ENCODE measurements around the gene RSF1.

Gene RSF1

GRCh38 chr11:77749232-77749631, 71.3 kb downstream of the RSF1 start:
- DNase-seq (ENCODE audit: low read depth): no peak
- TF ChIP-seq CTCF (conservative IDR thresholded peaks at IDR 0.05; ENCODE audit: low read length): no peak
- H3K4me3 ChIP-seq (ENCODE audit: low read length): no peak overlapping the region

GRCh38 chr11:77748266-77748665, 72.3 kb downstream of the RSF1 start:
- no peak overlapping the region for H3K4me3 ChIP-seq (ENCODE audit: low read length)
- TF ChIP-seq CTCF (conservative IDR thresholded peaks at IDR 0.05; ENCODE audit: low read length): no peak
- DNase-seq (ENCODE audit: low read depth): no peak

- TF ChIP-seq CTCF (conservative IDR thresholded peaks at IDR 0.05; ENCODE audit: low read length): no peak
- peak; percentile 71 for DNase-seq (ENCODE audit: low read depth)
- H3K4me3 ChIP-seq (ENCODE audit: low read length): no peak overlapping the region
Observed at GRCh38 chr11:77747381-77747969, 73.0 kb downstream of the RSF1 start.

- H3K4me3 ChIP-seq (ENCODE audit: low read length): no peak overlapping the region
- TF ChIP-seq CTCF (conservative IDR thresholded peaks at IDR 0.05; ENCODE audit: low read length): no peak
- DNase-seq (ENCODE audit: low read depth): no peak
Observed at GRCh38 chr11:77736473-77736872, 84.0 kb downstream of the RSF1 start.

- no peak for TF ChIP-seq CTCF (conservative IDR thresholded peaks at IDR 0.05; ENCODE audit: low read length)
Observed at GRCh38 chr11:77734890-77735289, 85.6 kb downstream of the RSF1 start.

GRCh38 chr11:77732143-77732542, 88.4 kb downstream of the RSF1 start:
- H3K4me3 ChIP-seq (ENCODE audit: low read length): no peak overlapping the region
- TF ChIP-seq CTCF (conservative IDR thresholded peaks at IDR 0.05; ENCODE audit: low read length): no peak
- DNase-seq (ENCODE audit: low read depth): no peak

More at GRCh38 chr11:77734890-77735289, 85.6 kb downstream of the RSF1 start:
- no peak overlapping the region for H3K4me3 ChIP-seq (ENCODE audit: low read length)
- no peak for DNase-seq (ENCODE audit: low read depth)

GRCh38 chr11:77730789-77731188, 89.7 kb downstream of the RSF1 start:
- DNase-seq (ENCODE audit: low read depth): no peak
- no peak overlapping the region for H3K4me3 ChIP-seq (ENCODE audit: low read length)
- no peak for TF ChIP-seq CTCF (conservative IDR thresholded peaks at IDR 0.05; ENCODE audit: low read length)
